GM15510 (cell line): ENCODE results near the gene KCNH1.

Source experiments
- POLR2A ChIP-seq: IDR thresholded peaks from 3 replicates; pipeline ENCODE4 v1.6.1; 2011; ENCODE audit warnings: borderline replicate concordance; ENCODE audit not compliant: insufficient read length; ENCODE audit errors: extremely low read depth

Gene KCNH1

GRCh38 chr1:210711825-210712612 is 421.9 kb downstream of the KCNH1 start:
- no peak for TF ChIP-seq POLR2A

GRCh38 chr1:210709701-210710100 is 424.2 kb downstream of the KCNH1 start:
- no peak for TF ChIP-seq POLR2A

GRCh38 chr1:210707300-210708240 is 426.4 kb downstream of the KCNH1 start:
- TF ChIP-seq POLR2A, result no peak

GRCh38 chr1:210706246-210706645 is 427.7 kb downstream of the KCNH1 start:
- no peak for TF ChIP-seq POLR2A

DNA sequence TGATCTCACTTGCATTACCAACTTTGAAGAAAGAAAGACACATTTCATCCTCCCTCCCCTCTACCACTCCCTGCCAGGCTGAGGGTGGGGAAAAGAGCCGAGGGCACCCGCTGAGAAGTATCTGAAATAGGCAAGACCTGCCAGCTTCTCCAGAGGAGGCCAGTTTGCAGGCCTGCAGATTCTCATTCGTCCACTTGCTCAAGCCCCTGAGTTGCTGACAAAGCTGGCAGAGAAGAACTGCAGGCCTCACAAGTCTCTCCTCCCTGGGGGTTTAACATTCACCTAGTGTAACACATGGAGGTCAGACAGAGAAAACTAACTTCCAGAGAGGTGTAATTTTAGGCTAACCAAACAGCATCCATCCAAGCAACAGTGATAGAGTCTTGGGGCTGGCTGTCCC is 428.9 kb downstream of the KCNH1 start:
- no peak for TF ChIP-seq POLR2A

GRCh38 chr1:210703593-210703992 is 430.4 kb downstream of the KCNH1 start:
- no peak for TF ChIP-seq POLR2A

- TF ChIP-seq POLR2A, result no peak
These were observed 431.4 kb downstream of the KCNH1 start for GRCh38 chr1:210702506-210702905.

DNA sequence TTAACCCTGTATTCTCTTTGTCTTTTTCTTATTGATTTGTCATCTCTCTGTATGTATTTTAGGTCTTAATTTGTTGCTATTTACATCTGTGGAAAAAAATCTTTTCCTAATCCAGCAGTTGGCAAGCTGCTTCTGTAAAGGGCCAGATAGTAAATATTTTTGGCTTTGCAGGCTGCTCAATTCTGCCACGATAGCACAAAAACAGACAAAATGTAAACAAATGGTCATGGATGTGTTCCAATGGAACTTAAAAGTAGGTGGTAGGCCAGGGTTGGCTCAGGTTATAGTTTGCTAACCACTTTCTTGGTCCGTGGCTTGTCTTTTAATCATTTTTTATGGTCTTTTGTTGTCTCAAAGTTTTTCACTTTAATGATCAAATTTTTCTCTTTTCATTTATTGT is 433.4 kb downstream of the KCNH1 start:
- no peak for TF ChIP-seq POLR2A

DNA sequence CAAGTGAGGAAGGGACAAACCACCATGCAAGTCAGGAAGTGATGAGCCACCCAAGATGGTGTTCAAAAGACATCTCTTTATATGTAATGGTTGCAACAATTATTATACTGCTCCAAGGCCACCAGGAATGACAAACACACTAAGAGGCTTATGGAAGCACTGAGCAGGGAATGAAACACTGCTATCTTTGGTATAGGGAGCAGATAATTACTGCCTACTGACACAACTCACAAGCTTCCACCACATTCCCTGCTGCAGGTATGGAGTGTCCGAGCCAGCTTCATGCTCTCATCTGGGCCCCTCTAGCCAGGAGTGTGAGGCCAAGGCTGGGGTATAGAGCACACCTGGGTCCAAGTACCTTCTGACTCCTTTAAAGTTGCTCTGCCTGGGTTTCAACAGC is 433.9 kb downstream of the KCNH1 start:
- no peak for TF ChIP-seq POLR2A

DNA sequence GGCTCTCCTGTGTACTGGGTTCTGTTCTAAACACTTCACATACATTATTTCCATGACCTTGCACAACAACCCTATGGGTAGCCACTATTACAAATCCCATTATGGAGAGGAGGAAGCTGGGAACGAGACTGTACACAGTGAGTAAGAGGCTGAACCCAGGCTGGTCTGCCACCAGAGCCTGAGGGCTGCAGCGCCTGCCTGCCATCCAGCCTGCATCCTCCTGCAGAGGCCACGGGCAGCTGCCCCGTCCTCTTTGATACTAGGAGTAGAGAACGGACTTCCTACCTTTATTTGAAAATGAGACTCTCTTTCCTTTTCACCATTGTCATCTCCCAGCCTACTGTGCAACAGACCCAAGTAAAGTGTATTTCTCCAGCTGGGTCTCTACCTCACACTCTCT is 435.3 kb downstream of the KCNH1 start:
- no peak for TF ChIP-seq POLR2A

- no peak for TF ChIP-seq POLR2A
These were observed 436.8 kb downstream of the KCNH1 start for GRCh38 chr1:210697185-210697584.

- no peak for TF ChIP-seq POLR2A
These were observed 437.2 kb downstream of the KCNH1 start for GRCh38 chr1:210696709-210697108.

GRCh38 chr1:210695026-210695425 is 438.9 kb downstream of the KCNH1 start:
- TF ChIP-seq POLR2A, result no peak

DNA sequence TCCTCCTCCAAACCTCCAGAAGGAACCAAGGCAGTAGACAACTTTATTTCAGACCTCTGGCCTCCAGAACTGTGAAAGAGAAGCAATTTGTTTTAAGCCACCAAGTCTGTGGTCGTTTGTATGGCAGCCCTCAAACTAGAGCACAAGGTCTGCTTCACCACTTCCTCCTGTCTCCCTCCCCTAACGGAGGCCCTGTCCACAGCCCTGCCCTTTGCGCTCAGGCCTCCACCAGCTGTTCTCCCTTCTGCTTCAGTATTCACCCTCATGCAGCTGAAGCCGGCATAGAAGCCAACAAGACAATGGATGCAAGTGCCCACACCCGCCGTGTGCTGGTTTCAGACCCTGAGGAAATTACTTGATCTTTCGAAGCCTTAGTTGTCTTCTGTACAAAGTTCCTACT is 441.2 kb downstream of the KCNH1 start:
- TF ChIP-seq POLR2A, result no peak

GRCh38 chr1:210691039-210691610 is 442.8 kb downstream of the KCNH1 start:
- TF ChIP-seq POLR2A, result no peak
